Parathyroid adenoma (tissue), 2 donors: Measurements from ENCODE around the gene SBF2.

Experiments used
- H2AFZ ChIP-seq: fragments of 300-600 bp; sonication (generic); one replicate; pipeline ENCODE4 v1.7.0; 2017; ENCODE audit warnings: antibody characterized with exemption, mild to moderate bottlenecking
- H3K27ac ChIP-seq: fragments of 300-600 bp; sonication (generic); one replicate; pipeline ENCODE4 v1.7.0; 2017
- H3K27me3 ChIP-seq: fragments of 300-600 bp; sonication (generic); one replicate; pipeline ENCODE4 v1.7.0; 2017; ENCODE audit warnings: low read length; ENCODE audit not compliant: control insufficient read depth, insufficient read depth
- H3K36me3 ChIP-seq: fragments of 300-600 bp; sonication (generic); one replicate; pipeline ENCODE4 v1.7.0; 2017; ENCODE audit warnings: low read length; ENCODE audit not compliant: control insufficient read depth, insufficient read depth
- H3K4me1 ChIP-seq: fragments of 300-600 bp; sonication (generic); one replicate; pipeline ENCODE4 v1.7.0; 2017; ENCODE audit warnings: control low read depth
- H3K4me2 ChIP-seq: fragments of 300-600 bp; sonication (generic); one replicate; pipeline ENCODE4 v1.7.0; 2017; ENCODE audit warnings: low read length
- H3K4me3 ChIP-seq: fragments of 300-600 bp; sonication (generic); one replicate; pipeline ENCODE4 v1.7.0; 2017; ENCODE audit warnings: low read depth, low read length
- H3K79me2 ChIP-seq: fragments of 300-600 bp; sonication (generic); one replicate; pipeline ENCODE4 v1.7.0; 2017; ENCODE audit warnings: control low read depth
- H3K9ac ChIP-seq: fragments of 300-600 bp; sonication (generic); one replicate; pipeline ENCODE4 v1.7.0; 2017; ENCODE audit warnings: mild to moderate bottlenecking
- H3K9me3 ChIP-seq: fragments of 300-600 bp; sonication (generic); one replicate; pipeline ENCODE4 v1.7.0; 2017; ENCODE audit warnings: low read length; ENCODE audit not compliant: control insufficient read depth
- CTCF ChIP-seq: fragments of 300-600 bp; sonication (generic); IDR thresholded peaks from one replicate; pipeline ENCODE4 v1.7.0; 2017; ENCODE audit warnings: antibody characterized with exemption, mild to moderate bottlenecking
- donor health status: primary hyperparathyroidism.

The SBF2 gene

DNA sequence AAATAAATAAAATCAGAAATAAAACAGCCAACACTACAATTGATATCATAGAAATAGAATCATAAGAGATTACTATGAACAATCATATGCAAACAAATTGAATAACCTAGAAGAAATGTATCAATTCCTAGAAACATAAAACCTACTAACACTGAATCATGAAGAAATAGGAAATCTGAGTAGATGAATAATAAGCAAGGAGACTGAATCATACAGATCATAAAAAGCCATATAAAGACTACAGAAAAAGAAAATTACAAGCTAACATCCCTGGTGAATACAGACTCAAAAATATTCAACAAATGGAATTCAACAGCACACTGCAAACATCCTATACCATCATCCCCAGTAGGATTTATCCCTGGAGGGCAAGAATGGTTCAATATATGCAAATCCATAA is 135.6 kb downstream of the SBF2 start:
- Histone ChIP-seq H3K9me3 (no peaks in the 10 kb centered on the region), H3K36me3 (no peaks in the 10 kb centered on the region), H3K27ac (no peak overlapping the region), H3K9ac (no peak overlapping the region), H3K27me3 (no peaks in the 10 kb centered on the region), H2AFZ (no peak overlapping the region), H3K4me3 (no peak overlapping the region), H3K4me2 (no peak overlapping the region), H3K4me1 (no peaks in the 10 kb centered on the region), H3K79me2 (peaks cover 9% of the 10 kb centered on the region)
- no peak for TF ChIP-seq CTCF

- peaks cover 14% of the 10 kb centered on the region for H3K79me2 ChIP-seq
These were observed 138.1 kb downstream of the SBF2 start for GRCh38 chr11:10155793-10156490.

GRCh38 chr11:10150800-10151199 is 143.2 kb downstream of the SBF2 start:
- Histone ChIP-seq H3K9ac (no peak overlapping the region), H3K4me1 (no peaks in the 10 kb centered on the region), H3K27ac (no peak overlapping the region), H3K4me2 (no peak overlapping the region), H3K4me3 (no peak overlapping the region), H2AFZ (no peak overlapping the region), H3K27me3 (no peaks in the 10 kb centered on the region), H3K9me3 (no peaks in the 10 kb centered on the region), H3K36me3 (no peaks in the 10 kb centered on the region), H3K79me2 (peaks cover 11% of the 10 kb centered on the region)
- TF ChIP-seq CTCF: no peak

More at GRCh38 chr11:10155793-10156490, 138.1 kb downstream of the SBF2 start:
- H3K27ac ChIP-seq: no peak overlapping the region
- no peaks in the 10 kb centered on the region for H3K36me3 ChIP-seq
- no peaks in the 10 kb centered on the region for H3K27me3 ChIP-seq
- no peaks in the 10 kb centered on the region for H3K4me1 ChIP-seq
- H2AFZ ChIP-seq: no peak overlapping the region
- TF ChIP-seq CTCF: no peak
- H3K9me3 ChIP-seq: no peaks in the 10 kb centered on the region
- no peak overlapping the region for H3K4me2 ChIP-seq
- H3K9ac ChIP-seq: no peak overlapping the region
- no peak overlapping the region for H3K4me3 ChIP-seq

GRCh38 chr11:10149553-10149952 is 144.5 kb downstream of the SBF2 start:
- no peak overlapping the region for H3K4me2 ChIP-seq
- H3K79me2 ChIP-seq: peaks cover 11% of the 10 kb centered on the region
- no peak for TF ChIP-seq CTCF
- no peaks in the 10 kb centered on the region for H3K9me3 ChIP-seq
- no peaks in the 10 kb centered on the region for H3K36me3 ChIP-seq
- no peaks in the 10 kb centered on the region for H3K4me1 ChIP-seq
- H3K27me3 ChIP-seq: no peaks in the 10 kb centered on the region
- H2AFZ ChIP-seq: no peak overlapping the region
- no peak overlapping the region for H3K9ac ChIP-seq
- H3K4me3 ChIP-seq: no peak overlapping the region
- no peak overlapping the region for H3K27ac ChIP-seq

DNA sequence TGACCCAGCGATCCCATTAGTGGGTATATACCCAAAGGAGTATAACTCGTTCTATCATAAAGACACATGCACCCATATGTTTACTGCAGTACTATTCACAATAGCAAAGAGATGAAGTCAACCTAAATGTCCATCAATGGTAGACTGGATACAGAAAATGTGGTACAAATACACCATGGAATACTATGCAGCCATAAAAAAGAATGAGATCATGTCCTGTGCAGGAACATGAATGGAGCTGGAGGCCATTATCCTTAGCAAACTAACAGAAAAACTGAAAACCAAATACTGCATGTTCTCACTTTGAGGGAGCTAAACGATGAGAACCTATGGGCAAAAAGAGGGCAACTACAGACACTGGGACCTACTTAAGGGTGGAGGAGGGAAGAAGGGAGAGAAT is 146.8 kb downstream of the SBF2 start:
- Histone ChIP-seq H3K4me3 (no peak overlapping the region), H3K4me1 (no peaks in the 10 kb centered on the region), H3K9me3 (no peaks in the 10 kb centered on the region), H3K27me3 (no peaks in the 10 kb centered on the region), H3K4me2 (no peak overlapping the region), H2AFZ (no peak overlapping the region), H3K36me3 (no peaks in the 10 kb centered on the region), H3K79me2 (peaks cover 11% of the 10 kb centered on the region), H3K9ac (no peak overlapping the region), H3K27ac (no peak overlapping the region)
- no peak for TF ChIP-seq CTCF
